HG03095 (cell line): Measurements from ENCODE around the gene OOSP4A.
"Not testable (repeated sequence)": the region's sequence is repeated elsewhere in the genome, so short reads cannot be mapped to it uniquely, and the experiment has no call there.

Experiments
- ATAC-seq: cut with Tn5 transposase; IDR thresholded peaks from one replicate; pipeline ENCODE4 v1.9.1; 2021; ENCODE audit warnings: moderate library complexity; ENCODE audit not compliant: unreplicated experiment

OOSP4A gene

GRCh38 chr11:59973097-59973496, 9.3 kb downstream of the OOSP4A start:
- no peak for ATAC-seq

- ATAC-seq, result no peak
Observed at GRCh38 chr11:59981106-59981770, 17.4 kb downstream of the OOSP4A start.

GRCh38 chr11:59982037-59982436, 18.2 kb downstream of the OOSP4A start:
- not testable (repeated sequence) for ATAC-seq

GRCh38 chr11:59983212-59983611, 19.4 kb downstream of the OOSP4A start:
- no peak for ATAC-seq

GRCh38 chr11:59984368-59984767, 20.5 kb downstream of the OOSP4A start:
- no peak for ATAC-seq

GRCh38 chr11:59990421-59990820, 26.6 kb downstream of the OOSP4A start:
- ATAC-seq, result no peak

GRCh38 chr11:59992425-59992824, 28.6 kb downstream of the OOSP4A start:
- no peak for ATAC-seq

GRCh38 chr11:59997800-59998199, 34.0 kb downstream of the OOSP4A start:
- ATAC-seq, result no peak

- ATAC-seq, result no peak
Observed at GRCh38 chr11:59999691-60000090, 35.9 kb downstream of the OOSP4A start.

- ATAC-seq, result no peak
Observed at GRCh38 chr11:60003729-60004128, 39.9 kb downstream of the OOSP4A start.

- ATAC-seq, result no peak
Observed at GRCh38 chr11:60005360-60005759, 41.5 kb downstream of the OOSP4A start.

GRCh38 chr11:60016881-60017280, 53.0 kb downstream of the OOSP4A start, which contains the start of gene OOSP4B:
Gene OOSP4B, plus strand, starts transcription at chr11:60017181.
- no peak for ATAC-seq

GRCh38 chr11:60018058-60018457, 54.2 kb downstream of the OOSP4A start:
- ATAC-seq, result no peak
